Stomach smooth muscle (tissue), 2 donors: ENCODE measurements around the gene SUSD2.
A peak's percentile ranks its signal among the peaks of the same experiment; 100 is the strongest.
"Not testable (repeated sequence)": the region's sequence is repeated elsewhere in the genome, so short reads cannot be mapped to it uniquely, and the experiment has no call there.

Experiments used
- H3K27ac ChIP-seq: one replicate; pipeline ENCODE4 v1.7.0; 2013; ENCODE audit warnings: mild to moderate bottlenecking, low read length, inconsistent platforms
- H3K27me3 ChIP-seq, 2 donors: one replicate each; pipeline ENCODE4 v1.7.0; 2013; ENCODE audit warnings: low read length in 2 of 2; ENCODE audit not compliant: insufficient read depth in 2 of 2, control insufficient read depth in 1 of 2
- H3K36me3 ChIP-seq, 2 donors: one replicate each; pipeline ENCODE4 v1.7.0; 2013; ENCODE audit warnings: low read length in 2 of 2; ENCODE audit not compliant: control insufficient read depth in 2 of 2, insufficient read depth in 2 of 2
- H3K4me1 ChIP-seq: one replicate; pipeline ENCODE4 v1.7.0; 2013; ENCODE audit warnings: low read length; ENCODE audit not compliant: control insufficient read depth, insufficient read depth
- H3K4me3 ChIP-seq, 2 donors: one replicate each; pipeline ENCODE4 v1.7.0; 2013; ENCODE audit warnings: low read length in 2 of 2
- H3K9ac ChIP-seq, 2 donors: one replicate each; pipeline ENCODE4 v1.7.0; 2013; ENCODE audit warnings: low read length in 2 of 2, mild to moderate bottlenecking in 1 of 2
- H3K9me3 ChIP-seq, 2 donors: one replicate each; pipeline ENCODE4 v1.7.0; 2013; ENCODE audit warnings: low read length in 2 of 2; ENCODE audit not compliant: control insufficient read depth in 2 of 2
- donor health status: healthy.
- donor health status: Pancreatic carcinoma.

Gene SUSD2

DNA sequence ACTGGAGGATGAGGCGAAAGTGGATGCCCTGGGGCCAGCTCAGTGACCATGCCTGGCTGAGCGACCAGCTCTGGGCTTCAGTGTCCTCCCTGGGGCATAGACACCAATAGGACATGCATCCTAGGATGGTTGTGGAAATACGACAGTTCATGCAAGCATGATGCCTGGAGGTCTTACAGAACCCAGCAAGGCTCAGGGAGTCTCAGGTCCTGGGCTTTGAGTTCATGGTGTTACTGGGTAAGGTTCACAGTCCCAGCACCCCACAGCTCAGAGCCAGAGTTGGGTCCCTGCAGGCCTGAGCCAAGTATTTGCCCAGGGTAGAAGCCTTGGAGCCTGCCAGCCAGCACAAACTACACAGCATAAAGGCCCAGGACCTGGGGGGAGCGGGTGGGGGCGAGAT lies 4.2 kb upstream of the SUSD2 start:
- peak overlapping the region; percentile 87 for H3K27ac ChIP-seq
- H3K9ac ChIP-seq, result peak overlapping the region; percentile 36 to 48
- H3K9me3 ChIP-seq, result no peaks in the 10 kb centered on the region
- no peaks in the 10 kb centered on the region for H3K27me3 ChIP-seq
- H3K36me3 ChIP-seq, result peaks cover 19 to 21% of the 10 kb centered on the region in 2 donors
- peaks cover 54% of the 10 kb centered on the region for H3K4me1 ChIP-seq
- H3K4me3 ChIP-seq, result no peak overlapping the region

DNA sequence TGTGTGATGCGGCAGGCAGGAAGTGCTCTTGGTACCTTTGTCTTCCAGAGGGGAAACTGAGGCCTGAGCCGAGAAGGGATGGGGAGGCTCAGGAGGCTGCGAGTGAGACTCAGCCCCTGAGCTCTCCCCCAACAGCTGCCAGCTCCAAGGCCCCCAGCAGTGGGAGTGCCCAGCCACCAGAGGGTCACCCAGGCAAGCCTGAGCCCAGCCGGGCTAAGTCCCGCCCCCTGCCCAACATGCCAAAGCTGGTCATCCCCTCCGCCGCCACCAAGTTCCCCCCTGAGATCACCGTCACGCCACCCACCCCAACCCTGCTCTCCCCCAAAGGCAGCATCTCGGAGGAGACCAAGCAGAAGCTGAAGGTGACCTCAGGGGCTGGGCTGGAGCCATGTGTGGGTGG lies 3.8 kb upstream of the SUSD2 start:
- peaks cover 58% of the 10 kb centered on the region for H3K4me1 ChIP-seq
- H3K9ac ChIP-seq, result peak overlapping the region; percentile 36 to 48
- H3K36me3 ChIP-seq, result peaks cover 15 to 17% of the 10 kb centered on the region in 2 donors
- H3K4me3 ChIP-seq, result no peak overlapping the region
- H3K27me3 ChIP-seq, result no peaks in the 10 kb centered on the region
- H3K9me3 ChIP-seq, result no peaks in the 10 kb centered on the region
- H3K27ac ChIP-seq, result peak overlapping the region; percentile 87

DNA sequence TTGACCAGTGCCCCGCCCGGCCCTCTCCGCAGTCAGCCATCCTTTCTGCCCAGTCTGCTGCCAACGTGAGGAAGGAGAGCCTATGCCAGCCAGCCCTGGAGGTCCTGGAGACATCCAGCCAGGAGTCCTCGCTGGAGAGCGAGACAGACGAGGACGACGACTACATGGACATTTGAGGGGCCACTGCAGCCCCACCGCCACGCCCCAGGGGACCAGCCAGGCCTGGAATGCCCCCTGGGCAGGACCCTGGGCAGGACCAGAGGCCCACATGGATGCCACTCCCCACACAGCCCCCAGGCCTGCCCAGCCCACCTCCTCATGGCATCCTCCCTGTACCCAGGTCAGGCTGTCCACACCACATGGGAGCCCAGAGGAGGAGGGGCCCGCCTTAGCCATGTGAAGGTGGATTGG lies 3.3 kb upstream of the SUSD2 start:
- peak overlapping the region; percentile 87 for H3K27ac ChIP-seq

DNA sequence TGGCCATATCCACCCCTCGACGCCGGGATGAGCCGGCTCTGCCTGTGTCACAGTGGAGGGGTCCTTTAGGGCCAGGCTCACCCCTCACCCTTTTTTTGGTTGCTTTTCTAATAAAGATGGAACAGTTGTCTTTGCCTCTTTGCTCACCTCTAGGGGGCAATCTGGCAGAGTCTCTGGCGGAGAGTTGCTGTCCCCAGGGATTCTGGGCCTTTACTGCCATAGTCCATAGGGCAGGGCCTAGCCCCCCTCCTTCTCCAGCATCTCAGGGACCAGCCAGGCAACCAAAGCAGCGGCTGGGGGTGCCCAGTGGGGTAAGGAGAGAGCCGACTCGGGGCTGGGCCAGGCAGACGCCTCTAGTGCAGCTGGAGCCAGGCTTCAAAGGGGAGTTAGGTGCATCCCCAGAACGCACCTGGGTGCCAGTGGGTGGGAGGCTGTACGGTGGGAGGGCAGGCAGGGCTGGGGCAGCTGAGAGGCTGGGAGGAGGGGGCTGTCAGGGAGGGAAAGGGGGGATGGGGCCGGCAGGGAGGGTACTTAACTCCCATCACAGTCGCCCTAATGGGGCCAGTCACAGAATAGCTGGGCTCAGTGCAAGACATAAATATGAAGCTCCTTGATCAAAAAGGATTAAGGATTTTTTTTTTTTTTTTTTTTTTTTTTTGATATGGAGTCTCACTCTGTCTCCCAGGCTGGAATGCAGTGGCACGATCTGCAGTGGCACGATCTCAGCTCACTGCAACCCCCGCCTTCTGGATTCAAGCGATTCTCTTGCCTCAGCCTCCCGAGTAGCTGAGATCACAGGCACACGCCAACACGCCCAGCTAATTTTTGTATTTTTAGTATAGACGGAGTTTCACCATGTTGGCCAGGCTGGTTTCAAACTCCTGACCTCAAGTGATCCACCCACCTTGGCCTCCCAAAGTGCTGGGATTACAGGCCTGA lies 2.5 kb upstream of the SUSD2 start:
- peak overlapping the region; percentile 87 for H3K27ac ChIP-seq
- H3K9ac ChIP-seq, result no peak overlapping the region
- no peaks in the 10 kb centered on the region for H3K27me3 ChIP-seq
- peaks cover 6 to 8% of the 10 kb centered on the region in 2 donors for H3K36me3 ChIP-seq
- no peaks in the 10 kb centered on the region for H3K9me3 ChIP-seq
- peaks cover 61% of the 10 kb centered on the region for H3K4me1 ChIP-seq
- no peak overlapping the region for H3K4me3 ChIP-seq

More for the DNA sequence above, 3.3 kb upstream of the SUSD2 start:
- no peak overlapping the region for H3K4me3 ChIP-seq
- peaks cover 9 to 12% of the 10 kb centered on the region in 2 donors for H3K36me3 ChIP-seq
- no peaks in the 10 kb centered on the region for H3K9me3 ChIP-seq
- H3K4me1 ChIP-seq, result peaks cover 61% of the 10 kb centered on the region
- H3K27me3 ChIP-seq, result no peaks in the 10 kb centered on the region
- H3K9ac ChIP-seq, result no peak overlapping the region

DNA sequence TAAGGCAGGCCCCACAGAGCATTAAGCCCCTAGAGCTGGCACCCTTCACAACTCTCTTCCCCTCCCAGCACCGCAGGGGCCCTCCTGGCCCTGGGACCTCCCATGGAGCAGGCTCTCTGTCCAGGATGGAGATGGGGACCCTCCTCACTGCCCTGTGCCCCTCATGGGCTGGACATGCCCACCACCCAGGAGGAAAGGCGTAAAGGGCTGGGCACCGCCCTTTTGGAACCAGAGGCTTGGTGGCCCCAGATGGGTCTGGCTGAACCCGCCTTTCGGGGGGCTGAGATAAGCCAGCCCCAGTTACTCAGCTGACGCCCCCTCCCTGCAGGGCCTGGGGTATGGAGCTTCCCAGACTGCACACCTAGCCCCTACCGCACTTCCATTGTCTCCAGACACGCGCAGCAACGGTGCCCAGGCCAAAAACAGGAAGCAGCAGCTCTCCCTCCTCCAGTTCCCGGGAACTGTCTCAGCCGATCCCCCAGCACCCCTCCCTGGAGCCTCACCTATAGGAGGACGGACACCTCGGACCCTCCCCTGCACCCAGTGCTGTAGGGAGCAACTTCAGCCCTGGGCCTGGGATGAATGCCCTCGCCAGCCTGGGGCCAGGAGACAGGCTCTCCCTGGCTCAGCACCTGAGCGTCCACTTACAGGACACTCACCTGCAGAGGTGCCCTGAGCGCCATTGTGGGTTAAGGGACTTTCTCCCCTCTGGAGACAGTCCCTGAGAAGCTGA lies 1.6 kb upstream of the SUSD2 start:
- Histone ChIP-seq H3K27ac (no peak overlapping the region), H3K36me3 (peaks cover 3 to 6% of the 10 kb centered on the region in 2 donors), H3K4me3 (no peak overlapping the region), H3K4me1 (peaks cover 56% of the 10 kb centered on the region), H3K9me3 (no peaks in the 10 kb centered on the region), H3K27me3 (no peaks in the 10 kb centered on the region), H3K9ac (peak overlapping the region in 1 of 2 donors; percentile 5)

DNA sequence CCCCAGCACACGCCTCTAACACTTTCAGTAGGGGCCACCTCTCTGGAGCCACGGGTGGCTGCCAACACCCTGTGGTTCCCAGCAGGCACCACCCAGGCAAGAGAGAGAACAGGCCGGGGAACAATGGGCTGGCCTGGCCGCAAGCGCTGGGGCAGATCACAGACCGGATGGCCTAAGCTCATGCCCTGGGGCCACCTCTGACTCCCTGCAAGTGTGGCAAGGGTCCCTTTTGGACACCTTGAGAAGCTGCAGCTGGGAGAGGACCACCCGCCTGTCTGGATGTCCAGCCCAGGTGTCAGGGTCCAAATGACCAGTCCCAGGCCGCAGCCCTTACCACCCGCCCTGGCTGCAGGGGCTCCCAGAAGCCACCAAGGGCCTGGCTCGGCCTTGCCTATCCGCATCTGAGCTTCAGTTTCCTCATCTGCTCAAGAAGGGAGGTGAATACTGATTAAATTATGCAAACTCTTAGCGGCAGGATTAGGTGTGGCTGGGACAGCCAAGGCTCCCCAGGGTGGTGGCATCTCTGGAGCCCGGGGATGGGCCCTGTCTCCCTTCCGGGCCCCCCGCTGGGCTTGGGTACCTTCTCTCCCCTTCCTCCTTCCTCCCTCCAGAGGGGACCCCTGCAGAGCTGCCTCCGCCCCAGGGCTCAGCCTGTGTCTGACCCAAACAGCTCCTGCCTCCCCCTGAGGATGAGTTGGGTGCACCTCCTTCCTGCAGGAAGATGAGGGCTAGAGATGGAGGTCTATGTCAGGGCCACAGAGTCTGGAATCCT lies 785 bp upstream of the SUSD2 start:
- H3K27me3 ChIP-seq, result no peaks in the 10 kb centered on the region
- peak overlapping the region; percentile 24 for H3K27ac ChIP-seq

DNA sequence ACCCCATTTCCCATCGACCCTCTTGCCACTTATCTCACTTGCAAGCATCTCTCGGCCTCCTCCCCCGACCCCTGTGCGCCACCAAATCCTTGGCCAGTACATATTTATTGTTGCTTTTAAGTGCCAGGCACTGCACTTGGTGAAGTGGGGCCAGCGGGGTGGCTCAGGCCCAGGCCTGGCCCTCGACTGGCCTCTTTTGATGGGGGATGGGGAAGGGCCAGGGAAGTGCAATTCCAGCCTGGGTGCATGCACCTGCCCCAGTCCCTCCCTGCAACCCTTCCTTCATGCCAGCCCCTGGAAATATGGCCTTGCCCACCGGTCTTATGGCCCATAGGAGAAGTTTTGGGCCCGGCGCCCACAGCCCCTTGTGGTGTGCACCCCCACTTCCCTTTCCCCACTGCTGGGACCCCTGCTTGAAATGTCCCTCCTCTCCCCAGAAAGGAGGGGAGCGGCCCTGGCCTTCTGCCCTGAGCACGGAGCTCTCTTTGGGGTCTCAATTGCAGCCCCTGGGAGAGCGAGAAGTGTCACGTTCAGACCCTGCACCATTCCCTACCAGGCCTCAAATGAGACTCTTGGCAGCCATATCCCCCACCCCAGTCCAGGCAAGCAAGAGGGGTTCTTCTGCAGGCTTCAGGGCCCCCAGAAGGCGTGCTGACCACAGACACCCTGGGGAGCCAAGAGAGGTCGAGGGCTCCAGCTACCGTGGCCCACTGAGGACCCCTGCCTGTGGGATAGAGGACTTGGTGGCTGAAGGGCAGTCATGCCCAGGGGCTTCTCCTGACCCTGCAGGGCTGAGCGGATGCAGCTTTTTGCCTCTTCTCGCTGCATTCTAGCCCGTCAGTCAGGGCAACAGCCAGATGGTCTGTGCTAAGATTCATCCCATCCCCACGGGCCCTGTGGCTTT lies 961 bp downstream of the SUSD2 start:
- H3K36me3 ChIP-seq, result peaks cover 6% of the 10 kb centered on the region in 2 donors

More for the DNA sequence above, 785 bp upstream of the SUSD2 start:
- H3K9me3 ChIP-seq, result no peaks in the 10 kb centered on the region
- H3K36me3 ChIP-seq, result peaks cover 3 to 6% of the 10 kb centered on the region in 2 donors
- H3K9ac ChIP-seq, result no peak overlapping the region
- peaks cover 47% of the 10 kb centered on the region for H3K4me1 ChIP-seq
- no peak overlapping the region for H3K4me3 ChIP-seq

DNA sequence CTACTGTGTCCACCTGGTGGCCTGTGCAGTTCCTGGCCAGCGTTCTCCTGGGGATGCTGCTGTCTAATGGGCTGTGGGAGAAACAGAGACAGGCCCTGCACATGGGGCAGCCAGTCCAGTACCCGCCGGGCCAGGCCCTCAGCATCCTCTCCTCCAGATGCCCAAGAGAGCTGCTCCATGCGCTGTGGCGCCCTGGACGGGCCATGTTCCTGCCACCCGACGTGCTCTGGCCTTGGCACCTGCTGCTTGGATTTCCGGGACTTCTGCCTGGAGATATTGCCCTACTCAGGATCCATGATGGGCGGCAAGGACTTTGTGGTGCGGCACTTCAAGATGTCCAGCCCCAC lies 1.6 kb downstream of the SUSD2 start:
- not testable (repeated sequence) for H3K27ac ChIP-seq, H3K9me3 ChIP-seq, H3K36me3 ChIP-seq, H3K9ac ChIP-seq, H3K4me3 ChIP-seq, H3K27me3 ChIP-seq
- peaks cover 27% of the 10 kb centered on the region for H3K4me1 ChIP-seq

More for the DNA sequence above, 961 bp downstream of the SUSD2 start:
- no peaks in the 10 kb centered on the region for H3K9me3 ChIP-seq
- H3K27me3 ChIP-seq, result no peaks in the 10 kb centered on the region
- peak overlapping the region in 1 of 2 donors; percentile 64 for H3K4me3 ChIP-seq
- H3K27ac ChIP-seq, result no peak overlapping the region
- no peak overlapping the region for H3K9ac ChIP-seq
- H3K4me1 ChIP-seq, result peaks cover 30% of the 10 kb centered on the region

DNA sequence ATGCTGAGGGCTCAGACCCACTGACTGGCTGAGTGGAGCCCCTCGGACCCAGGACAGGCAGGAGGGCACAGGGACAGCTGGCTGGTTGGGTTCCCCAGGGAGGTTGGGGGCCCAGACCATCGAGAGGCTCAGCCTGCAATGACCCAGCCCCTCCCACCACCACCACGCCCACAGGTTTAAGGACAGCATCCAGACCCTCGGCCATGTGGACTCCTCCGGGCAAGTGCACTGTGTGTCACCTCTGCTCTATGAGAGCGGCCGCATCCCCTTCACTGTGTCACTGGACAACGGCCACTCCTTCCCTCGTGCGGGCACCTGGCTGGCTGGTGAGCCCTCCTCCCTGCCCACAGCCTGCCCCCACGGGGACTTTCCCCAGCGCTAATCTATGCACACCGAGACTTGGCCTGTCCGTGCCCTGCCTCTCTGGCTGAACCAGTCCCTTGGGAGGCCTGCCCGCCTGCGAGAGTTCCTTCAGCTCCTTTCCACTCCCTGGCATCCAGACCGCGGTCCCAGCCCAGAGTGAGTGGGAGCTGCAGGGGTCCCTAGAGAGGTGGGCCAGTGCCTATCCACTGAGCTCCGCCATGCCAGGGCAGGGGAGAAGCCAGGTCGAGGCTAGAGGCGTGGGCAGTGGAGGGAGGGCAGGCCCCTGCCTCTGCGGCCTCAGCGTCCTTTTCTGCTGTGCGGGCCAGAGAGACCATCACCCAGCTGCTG lies 2.2 kb downstream of the SUSD2 start:
- Histone ChIP-seq H3K4me3 (no peak overlapping the region), H3K27me3 (no peaks in the 10 kb centered on the region), H3K36me3 (peaks cover 1 to 3% of the 10 kb centered on the region in 2 donors), H3K9ac (no peak overlapping the region), H3K27ac (no peak overlapping the region), H3K9me3 (no peaks in the 10 kb centered on the region), H3K4me1 (peaks cover 27% of the 10 kb centered on the region)
